ENCODE data around the gene ASTN1. TPM values are rescaled to one million over a fixed set of nuclear protein-coding genes. Genes with fewer than 3 reads are reported as not detected.

ASTN1 gene
- total and polyA plus RNA-seq, 9 of the 15 experiments (the other 6 are each of a cell fraction or from before 2014, with no cell fraction given): 0.05 to 0.22 (median 0.18) TPM

- TF ChIP-seq ZNF609 (CRISPR knock-in tag; IDR thresholded peaks at IDR 0.05; ENCODE audit: borderline replicate concordance) (no peak), POLR2A (conservative IDR thresholded peaks at IDR 0.05) (no peak), FOXP1 (CRISPR knock-in tag; IDR thresholded peaks at IDR 0.05) (no peak), ZNF121 (CRISPR knock-in tag; conservative IDR thresholded peaks at IDR 0.05) (no peak), VEZF1 (CRISPR knock-in tag; IDR thresholded peaks at IDR 0.05) (no peak), POLR2AphosphoS5 (IDR thresholded peaks at IDR 0.05; ENCODE audit: control insufficient read depth, insufficient read depth, low read depth, low read length) (no peak)
Observed at GRCh38 chr1:176829261-176829660, 335.3 kb downstream of the ASTN1 start (continued).

Data from K562 (cell line).